GM23338 (cell line): Measurements from ENCODE around the gene MYO18B. TPM values are rescaled to one million over a fixed set of nuclear protein-coding genes. Genes with fewer than 3 reads are reported as not detected.

ENCODE experiments used
- ATAC-seq: fragments of 200-7000 bp; cut with Tn5 transposase; 3 replicates; pipeline ENCODE4 v1.9.1; 2020
- DNase-seq: peaks from one replicate; pipeline ENCODE4 v3.0.0-alpha.2; 2015; ENCODE audit warnings: low spot score
- H2AFZ ChIP-seq: fragments of 200-600 bp; sonication (generic); 2 replicates; pipeline ENCODE4 v1.8.0; 2016; ENCODE audit warnings: antibody characterized with exemption, mild to moderate bottlenecking, moderate library complexity
- H3F3A ChIP-seq: fragments of 200-600 bp; sonication (generic); replicated peaks from 2 replicates; pipeline ENCODE4 v1.8.0; 2017; ENCODE audit warnings: antibody characterized with exemption, mixed run types, low read depth
- H3K27ac ChIP-seq: fragments of 200-600 bp; sonication (generic); 2 replicates; pipeline ENCODE4 v1.6.1; 2016; ENCODE audit warnings: low read depth
- H3K27me3 ChIP-seq: fragments of 200-600 bp; sonication (generic); 2 replicates; pipeline ENCODE4 v1.8.0; 2016; ENCODE audit warnings: mild to moderate bottlenecking, mixed run types, moderate library complexity; ENCODE audit not compliant: insufficient read depth
- H3K36me3 ChIP-seq: fragments of 200-600 bp; sonication (generic); 2 replicates; pipeline ENCODE4 v1.8.0; 2016; ENCODE audit warnings: mild to moderate bottlenecking; ENCODE audit not compliant: insufficient read depth
- H3K4me1 ChIP-seq: fragments of 200-600 bp; sonication (generic); 2 replicates; pipeline ENCODE4 v1.8.0; 2016; ENCODE audit warnings: mild to moderate bottlenecking, moderate library complexity; ENCODE audit not compliant: insufficient read depth
- H3K4me2 ChIP-seq: fragments of 200-600 bp; sonication (generic); 2 replicates; pipeline ENCODE4 v1.7.1; 2017; ENCODE audit warnings: mixed run types
- H3K4me3 ChIP-seq: fragments of 200-600 bp; sonication (generic); 2 replicates; pipeline ENCODE4 v1.6.1; 2016; ENCODE audit warnings: mixed run types
- H3K79me2 ChIP-seq: fragments of 200-600 bp; sonication (generic); replicated peaks from 2 replicates; pipeline ENCODE4 v1.8.0; 2017; ENCODE audit warnings: mild to moderate bottlenecking; ENCODE audit not compliant: insufficient read depth
- H3K9me2 ChIP-seq: fragments of 200-600 bp; sonication (generic); 2 replicates; pipeline ENCODE4 v1.8.0; 2017; ENCODE audit not compliant: insufficient read depth
- H4K20me1 ChIP-seq: fragments of 200-600 bp; sonication (generic); replicated peaks from 2 replicates; pipeline ENCODE4 v1.8.0; 2017; ENCODE audit warnings: mild to moderate bottlenecking; ENCODE audit not compliant: insufficient read depth
- H3K27ac Mint-ChIP-seq: 2 replicates; pipeline ENCODE4 v1.8.0; 2020; ENCODE audit warnings: inconsistent platforms, mild to moderate bottlenecking, moderate library complexity, mixed read lengths
- H3K27me3 Mint-ChIP-seq: 3 replicates; pipeline ENCODE4 v1.8.0; 2022; ENCODE audit warnings: low read depth, mild to moderate bottlenecking, moderate library complexity, mixed read lengths, inconsistent platforms; ENCODE audit not compliant: insufficient read depth, poor library complexity
- H3K36me3 Mint-ChIP-seq: 3 replicates; pipeline ENCODE4 v1.8.0; 2021; ENCODE audit warnings: low read depth, mild to moderate bottlenecking, inconsistent platforms, moderate library complexity, mixed read lengths
- H3K4me1 Mint-ChIP-seq: 3 replicates; pipeline ENCODE4 v1.8.0; 2020; ENCODE audit warnings: mild to moderate bottlenecking, inconsistent platforms, mixed read lengths
- H3K4me3 Mint-ChIP-seq: 3 replicates; pipeline ENCODE4 v1.8.0; 2021; ENCODE audit warnings: moderate library complexity, mild to moderate bottlenecking, inconsistent platforms, mixed read lengths
- H3K9me3 Mint-ChIP-seq: 3 replicates; pipeline ENCODE4 v1.8.0; 2020; ENCODE audit warnings: moderate library complexity, mild to moderate bottlenecking, inconsistent platforms, mixed read lengths
- CREB1 ChIP-seq: fragments of 250-450 bp; sonication (Bioruptor Pico); IDR thresholded peaks from 2 replicates; pipeline ENCODE4 v1.5.0; 2020; ENCODE audit warnings: low read depth, mild to moderate bottlenecking, moderate library complexity
- EZH2 ChIP-seq: fragments of 200-600 bp; sonication (generic); IDR thresholded peaks from one replicate; pipeline ENCODE4 v1.8.0; 2017; ENCODE audit warnings: antibody characterized with exemption, mild to moderate bottlenecking, low read depth; ENCODE audit not compliant: unreplicated experiment
- EZH2phosphoT487 ChIP-seq: fragments of 200-600 bp; sonication (generic); IDR thresholded peaks from one replicate; pipeline ENCODE4 v1.8.1; 2018; ENCODE audit warnings: antibody characterized with exemption; ENCODE audit not compliant: unreplicated experiment
- JUNB ChIP-seq: IDR thresholded peaks from one replicate; pipeline ENCODE4 v1.6.1; 2016; ENCODE audit warnings: antibody characterized with exemption; ENCODE audit not compliant: unreplicated experiment
- NANOG ChIP-seq: IDR thresholded peaks from 2 replicates; pipeline ENCODE4 v1.6.1; 2016; ENCODE audit warnings: antibody characterized with exemption, borderline replicate concordance
- POLR2AphosphoS5 ChIP-seq: IDR thresholded peaks from 2 replicates; pipeline ENCODE4 v1.6.1; 2016; ENCODE audit warnings: antibody characterized with exemption, low read depth
- REST ChIP-seq: IDR thresholded peaks from one replicate; pipeline ENCODE4 v1.6.1; 2018; ENCODE audit warnings: antibody characterized with exemption; ENCODE audit not compliant: unreplicated experiment
- STAT1 ChIP-seq: IDR thresholded peaks from one replicate; pipeline ENCODE4 v1.6.1; 2016; ENCODE audit warnings: antibody characterized with exemption; ENCODE audit not compliant: unreplicated experiment
- ZNF114 ChIP-seq: fragments of 250-450 bp; sonication (Bioruptor Pico); IDR thresholded peaks from 2 replicates; pipeline ENCODE4 v1.5.0; 2020; ENCODE audit warnings: mild to moderate bottlenecking, moderate library complexity
- ZNF331 ChIP-seq: fragments of 250-450 bp; sonication (Bioruptor Pico); IDR thresholded peaks from 2 replicates; pipeline ENCODE4 v1.5.0; 2020; ENCODE audit warnings: low read depth, mild to moderate bottlenecking, moderate library complexity
- polyA plus RNA-seq: library from polyadenylated mRNA; unstranded; fragments of >200 nt; fragmentation: Nextera tagmentation; extraction: Ambion mirVana; gene quantifications from 2 replicates; pipeline ENCODE4 v1.2.1, GENCODE V29; 2016
- total RNA-seq: library from RNA; depleted of rRNA; stranded (reverse); fragments of >200 nt; shearing (Covaris generic); gene quantifications from 2 replicates; pipeline ENCODE4 v1.2.3, GENCODE V29; 2014
- TF ChIP-seq, protein P1 (sequence below): IDR thresholded peaks from 2 replicates; pipeline ENCODE4 v1.6.1; 2016; ENCODE audit warnings: antibody characterized with exemption
- TF ChIP-seq, protein P2 (sequence below): fragments of 250-450 bp; sonication (Bioruptor Pico); IDR thresholded peaks from 2 replicates; pipeline ENCODE4 v1.5.0; 2020; ENCODE audit warnings: mild to moderate bottlenecking, moderate library complexity
- TF ChIP-seq, protein P3 (sequence below), 2 experiments: fragments of 200-600 bp in 1 of 2; sonication (generic) in 1 of 2; conservative IDR thresholded peaks; 2 replicates each; pipeline versions ENCODE4 v1.5.1 to v1.6.1; 2016 to 2017; ENCODE audit warnings: antibody characterized with exemption in 2 of 2, low read depth in 2 of 2, mild to moderate bottlenecking in 2 of 2, moderate library complexity in 1 of 2

Gene MYO18B
- total and polyA plus RNA-seq, 2 experiments from 2014 or later, result 0.36 to 0.45 TPM

GRCh38 chr22:25758316-25758715 lies 16.3 kb downstream of the MYO18B start:
- Histone ChIP-seq H3K4me1 (no peaks in the 10 kb centered on the region), H3K4me2 (no peak overlapping the region), H2AFZ (no peak overlapping the region), H3K4me3 (no peak overlapping the region), H3K79me2 (no peaks in the 10 kb centered on the region), H3K36me3 (no peaks in the 10 kb centered on the region; the same call in 1 of the 2 replicates), H3K27me3 (no peaks in the 10 kb centered on the region), H3K9me2 (no peaks in the 10 kb centered on the region), H3F3A (no peaks in the 10 kb centered on the region), H3K27ac (no peak overlapping the region), H4K20me1 (no peaks in the 10 kb centered on the region)
- Mint-ChIP-seq H3K27ac (no peak overlapping the region), H3K4me3 (no peak overlapping the region), H3K36me3 (no peaks in the 10 kb centered on the region), H3K27me3 (peaks cover 3% of the 10 kb centered on the region), H3K9me3 (no peaks in the 10 kb centered on the region), H3K4me1 (no peaks in the 10 kb centered on the region)
- DNase-seq, result no peak
- no peak for ATAC-seq
- no peak for TF ChIP-seq EZH2
- no peak for TF ChIP-seq ZNF331 (CRISPR knock-in tag)
- no peak for TF ChIP-seq STAT1
- TF ChIP-seq ZNF114, result no peak
- no peak for TF ChIP-seq EZH2phosphoT487
- TF ChIP-seq, protein P1, sequence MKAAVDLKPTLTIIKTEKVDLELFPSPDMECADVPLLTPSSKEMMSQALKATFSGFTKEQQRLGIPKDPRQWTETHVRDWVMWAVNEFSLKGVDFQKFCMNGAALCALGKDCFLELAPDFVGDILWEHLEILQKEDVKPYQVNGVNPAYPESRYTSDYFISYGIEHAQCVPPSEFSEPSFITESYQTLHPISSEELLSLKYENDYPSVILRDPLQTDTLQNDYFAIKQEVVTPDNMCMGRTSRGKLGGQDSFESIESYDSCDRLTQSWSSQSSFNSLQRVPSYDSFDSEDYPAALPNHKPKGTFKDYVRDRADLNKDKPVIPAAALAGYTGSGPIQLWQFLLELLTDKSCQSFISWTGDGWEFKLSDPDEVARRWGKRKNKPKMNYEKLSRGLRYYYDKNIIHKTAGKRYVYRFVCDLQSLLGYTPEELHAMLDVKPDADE, result no peak
- TF ChIP-seq CREB1 (CRISPR knock-in tag), result no peak
- no peak for TF ChIP-seq NANOG
- no peak for TF ChIP-seq REST
- TF ChIP-seq, protein P2, sequence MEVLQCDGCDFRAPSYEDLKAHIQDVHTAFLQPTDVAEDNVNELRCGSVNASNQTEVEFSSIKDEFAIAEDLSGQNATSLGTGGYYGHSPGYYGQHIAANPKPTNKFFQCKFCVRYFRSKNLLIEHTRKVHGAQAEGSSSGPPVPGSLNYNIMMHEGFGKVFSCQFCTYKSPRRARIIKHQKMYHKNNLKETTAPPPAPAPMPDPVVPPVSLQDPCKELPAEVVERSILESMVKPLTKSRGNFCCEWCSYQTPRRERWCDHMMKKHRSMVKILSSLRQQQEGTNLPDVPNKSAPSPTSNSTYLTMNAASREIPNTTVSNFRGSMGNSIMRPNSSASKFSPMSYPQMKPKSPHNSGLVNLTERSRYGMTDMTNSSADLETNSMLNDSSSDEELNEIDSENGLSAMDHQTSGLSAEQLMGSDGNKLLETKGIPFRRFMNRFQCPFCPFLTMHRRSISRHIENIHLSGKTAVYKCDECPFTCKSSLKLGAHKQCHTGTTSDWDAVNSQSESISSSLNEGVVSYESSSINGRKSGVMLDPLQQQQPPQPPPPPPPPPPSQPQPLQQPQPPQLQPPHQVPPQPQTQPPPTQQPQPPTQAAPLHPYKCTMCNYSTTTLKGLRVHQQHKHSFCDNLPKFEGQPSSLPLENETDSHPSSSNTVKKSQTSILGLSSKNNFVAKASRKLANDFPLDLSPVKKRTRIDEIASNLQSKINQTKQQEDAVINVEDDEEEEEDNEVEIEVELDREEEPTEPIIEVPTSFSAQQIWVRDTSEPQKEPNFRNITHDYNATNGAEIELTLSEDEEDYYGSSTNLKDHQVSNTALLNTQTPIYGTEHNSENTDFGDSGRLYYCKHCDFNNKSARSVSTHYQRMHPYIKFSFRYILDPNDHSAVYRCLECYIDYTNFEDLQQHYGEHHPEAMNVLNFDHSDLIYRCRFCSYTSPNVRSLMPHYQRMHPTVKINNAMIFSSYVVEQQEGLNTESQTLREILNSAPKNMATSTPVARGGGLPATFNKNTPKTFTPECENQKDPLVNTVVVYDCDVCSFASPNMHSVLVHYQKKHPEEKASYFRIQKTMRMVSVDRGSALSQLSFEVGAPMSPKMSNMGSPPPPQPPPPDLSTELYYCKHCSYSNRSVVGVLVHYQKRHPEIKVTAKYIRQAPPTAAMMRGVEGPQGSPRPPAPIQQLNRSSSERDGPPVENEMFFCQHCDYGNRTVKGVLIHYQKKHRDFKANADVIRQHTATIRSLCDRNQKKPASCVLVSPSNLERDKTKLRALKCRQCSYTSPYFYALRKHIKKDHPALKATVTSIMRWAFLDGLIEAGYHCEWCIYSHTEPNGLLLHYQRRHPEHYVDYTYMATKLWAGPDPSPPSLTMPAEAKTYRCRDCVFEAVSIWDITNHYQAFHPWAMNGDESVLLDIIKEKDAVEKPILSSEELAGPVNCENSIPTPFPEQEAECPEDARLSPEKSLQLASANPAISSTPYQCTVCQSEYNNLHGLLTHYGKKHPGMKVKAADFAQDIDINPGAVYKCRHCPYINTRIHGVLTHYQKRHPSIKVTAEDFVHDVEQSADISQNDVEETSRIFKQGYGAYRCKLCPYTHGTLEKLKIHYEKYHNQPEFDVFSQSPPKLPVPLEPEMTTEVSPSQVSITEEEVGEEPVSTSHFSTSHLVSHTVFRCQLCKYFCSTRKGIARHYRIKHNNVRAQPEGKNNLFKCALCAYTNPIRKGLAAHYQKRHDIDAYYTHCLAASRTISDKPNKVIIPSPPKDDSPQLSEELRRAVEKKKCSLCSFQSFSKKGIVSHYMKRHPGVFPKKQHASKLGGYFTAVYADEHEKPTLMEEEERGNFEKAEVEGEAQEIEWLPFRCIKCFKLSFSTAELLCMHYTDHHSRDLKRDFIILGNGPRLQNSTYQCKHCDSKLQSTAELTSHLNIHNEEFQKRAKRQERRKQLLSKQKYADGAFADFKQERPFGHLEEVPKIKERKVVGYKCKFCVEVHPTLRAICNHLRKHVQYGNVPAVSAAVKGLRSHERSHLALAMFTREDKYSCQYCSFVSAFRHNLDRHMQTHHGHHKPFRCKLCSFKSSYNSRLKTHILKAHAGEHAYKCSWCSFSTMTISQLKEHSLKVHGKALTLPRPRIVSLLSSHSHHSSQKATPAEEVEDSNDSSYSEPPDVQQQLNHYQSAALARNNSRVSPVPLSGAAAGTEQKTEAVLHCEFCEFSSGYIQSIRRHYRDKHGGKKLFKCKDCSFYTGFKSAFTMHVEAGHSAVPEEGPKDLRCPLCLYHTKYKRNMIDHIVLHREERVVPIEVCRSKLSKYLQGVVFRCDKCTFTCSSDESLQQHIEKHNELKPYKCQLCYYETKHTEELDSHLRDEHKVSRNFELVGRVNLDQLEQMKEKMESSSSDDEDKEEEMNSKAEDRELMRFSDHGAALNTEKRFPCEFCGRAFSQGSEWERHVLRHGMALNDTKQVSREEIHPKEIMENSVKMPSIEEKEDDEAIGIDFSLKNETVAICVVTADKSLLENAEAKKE (CRISPR knock-in tag), result no peak
- no peak for TF ChIP-seq JUNB
- TF ChIP-seq, protein P3, sequence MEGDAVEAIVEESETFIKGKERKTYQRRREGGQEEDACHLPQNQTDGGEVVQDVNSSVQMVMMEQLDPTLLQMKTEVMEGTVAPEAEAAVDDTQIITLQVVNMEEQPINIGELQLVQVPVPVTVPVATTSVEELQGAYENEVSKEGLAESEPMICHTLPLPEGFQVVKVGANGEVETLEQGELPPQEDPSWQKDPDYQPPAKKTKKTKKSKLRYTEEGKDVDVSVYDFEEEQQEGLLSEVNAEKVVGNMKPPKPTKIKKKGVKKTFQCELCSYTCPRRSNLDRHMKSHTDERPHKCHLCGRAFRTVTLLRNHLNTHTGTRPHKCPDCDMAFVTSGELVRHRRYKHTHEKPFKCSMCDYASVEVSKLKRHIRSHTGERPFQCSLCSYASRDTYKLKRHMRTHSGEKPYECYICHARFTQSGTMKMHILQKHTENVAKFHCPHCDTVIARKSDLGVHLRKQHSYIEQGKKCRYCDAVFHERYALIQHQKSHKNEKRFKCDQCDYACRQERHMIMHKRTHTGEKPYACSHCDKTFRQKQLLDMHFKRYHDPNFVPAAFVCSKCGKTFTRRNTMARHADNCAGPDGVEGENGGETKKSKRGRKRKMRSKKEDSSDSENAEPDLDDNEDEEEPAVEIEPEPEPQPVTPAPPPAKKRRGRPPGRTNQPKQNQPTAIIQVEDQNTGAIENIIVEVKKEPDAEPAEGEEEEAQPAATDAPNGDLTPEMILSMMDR (conservative IDR thresholded peaks at IDR 0.05; ENCODE audit: low read depth in 2 of 2), result no peak
- no peak for TF ChIP-seq POLR2AphosphoS5
